Measurements from ENCODE around the gene CST4. TPM values are rescaled to one million over a fixed set of nuclear protein-coding genes. Genes with fewer than 3 reads are reported as not detected.

The CST4 gene
- total RNA-seq, 1 donor from 2014 or later = not detected

DNA sequence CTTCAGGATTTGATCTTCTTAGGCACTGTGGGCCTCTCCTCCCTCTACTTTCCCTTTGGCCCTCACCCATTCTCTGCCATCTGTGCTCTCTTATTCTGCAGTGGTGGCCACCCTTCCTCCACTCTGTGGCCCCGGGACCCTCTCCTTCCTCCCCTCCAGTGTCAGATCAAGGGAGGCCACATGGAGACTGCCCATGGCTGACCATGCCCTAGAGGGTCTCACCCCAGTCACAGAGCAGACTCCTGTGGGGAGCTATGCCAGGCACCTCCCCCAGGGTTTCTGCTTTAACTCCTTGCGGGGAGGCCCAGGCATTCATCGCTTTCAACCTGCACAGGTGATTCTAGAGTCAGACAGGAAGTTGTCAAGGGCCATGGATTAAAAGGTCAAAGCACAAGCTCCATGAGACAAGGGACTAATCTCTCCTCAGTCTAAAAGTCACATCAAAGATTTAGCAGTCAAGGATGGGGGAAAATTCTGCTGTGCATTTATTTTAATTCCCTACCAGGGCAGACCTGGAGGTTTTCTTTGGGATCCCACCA is 35.4 kb downstream of the CST4 start:
- no peak for FAIRE-seq
- no peak overlapping the region for H2AFZ ChIP-seq (ENCODE audit: low read depth, low read length)

DNA sequence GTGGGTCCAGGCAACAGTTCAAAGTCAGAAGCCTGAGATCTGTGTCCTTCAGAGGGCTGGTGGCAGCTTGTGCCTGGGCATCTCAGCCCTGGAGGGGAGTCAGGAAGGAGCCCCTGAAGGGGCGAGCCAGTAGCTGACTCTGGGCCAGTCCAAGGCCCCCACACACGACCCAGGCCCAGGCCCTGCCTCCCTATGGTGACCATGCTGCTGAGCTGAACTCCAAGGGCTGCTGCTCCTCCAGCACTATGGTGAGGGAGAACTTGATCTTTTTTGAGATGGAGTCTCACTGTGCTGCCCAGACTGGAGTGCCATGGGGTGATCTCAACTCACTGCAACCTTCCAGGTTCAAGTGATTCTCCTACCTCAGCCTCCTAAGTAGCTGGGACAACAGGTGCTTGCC is 35.9 kb downstream of the CST4 start:
- no peaks in the 10 kb centered on the region for H3K9me3 Mint-ChIP-seq (ENCODE audit: unreplicated experiment)

More for the DNA sequence above, 35.4 kb downstream of the CST4 start:
- Histone ChIP-seq H3K4me3 (ENCODE audit: insufficient read depth, low read depth, low read length) (no peak overlapping the region), H4K20me1 (ENCODE audit: insufficient read depth, low read length) (no peaks in the 10 kb centered on the region), H3K27me3 (ENCODE audit: insufficient read depth, low read length) (peaks cover 2% of the 10 kb centered on the region), H3K4me1 (ENCODE audit: insufficient read depth, low read length) (no peaks in the 10 kb centered on the region), H3K9ac (ENCODE audit: low read length) (no peak overlapping the region), H3K79me2 (ENCODE audit: insufficient read depth, low read length) (no peaks in the 10 kb centered on the region), H3K27ac (ENCODE audit: low read depth, low read length) (no peak overlapping the region), H3K36me3 (ENCODE audit: insufficient read depth, low read length) (no peaks in the 10 kb centered on the region), H3K9me3 (ENCODE audit: insufficient read depth, low read depth, low read length) (no peaks in the 10 kb centered on the region), H3K4me2 (ENCODE audit: low read length) (no peak overlapping the region)
- H3K9me3 Mint-ChIP-seq (ENCODE audit: unreplicated experiment) = no peaks in the 10 kb centered on the region
- peaks cover 3% of the 10 kb centered on the region for H3K27me3 Mint-ChIP-seq (ENCODE audit: low read depth, unreplicated experiment)
- no peaks in the 10 kb centered on the region for H3K36me3 Mint-ChIP-seq (ENCODE audit: low read depth, unreplicated experiment)
- H3K4me3 Mint-ChIP-seq (ENCODE audit: unreplicated experiment) = no peak overlapping the region
- DNase-seq (ENCODE audit: low read depth) = no peak
- peaks cover 8% of the 10 kb centered on the region for H3K4me1 Mint-ChIP-seq (ENCODE audit: low read depth, unreplicated experiment)
- H3K27ac Mint-ChIP-seq (ENCODE audit: unreplicated experiment) = no peak overlapping the region
- TF ChIP-seq, protein P1, sequence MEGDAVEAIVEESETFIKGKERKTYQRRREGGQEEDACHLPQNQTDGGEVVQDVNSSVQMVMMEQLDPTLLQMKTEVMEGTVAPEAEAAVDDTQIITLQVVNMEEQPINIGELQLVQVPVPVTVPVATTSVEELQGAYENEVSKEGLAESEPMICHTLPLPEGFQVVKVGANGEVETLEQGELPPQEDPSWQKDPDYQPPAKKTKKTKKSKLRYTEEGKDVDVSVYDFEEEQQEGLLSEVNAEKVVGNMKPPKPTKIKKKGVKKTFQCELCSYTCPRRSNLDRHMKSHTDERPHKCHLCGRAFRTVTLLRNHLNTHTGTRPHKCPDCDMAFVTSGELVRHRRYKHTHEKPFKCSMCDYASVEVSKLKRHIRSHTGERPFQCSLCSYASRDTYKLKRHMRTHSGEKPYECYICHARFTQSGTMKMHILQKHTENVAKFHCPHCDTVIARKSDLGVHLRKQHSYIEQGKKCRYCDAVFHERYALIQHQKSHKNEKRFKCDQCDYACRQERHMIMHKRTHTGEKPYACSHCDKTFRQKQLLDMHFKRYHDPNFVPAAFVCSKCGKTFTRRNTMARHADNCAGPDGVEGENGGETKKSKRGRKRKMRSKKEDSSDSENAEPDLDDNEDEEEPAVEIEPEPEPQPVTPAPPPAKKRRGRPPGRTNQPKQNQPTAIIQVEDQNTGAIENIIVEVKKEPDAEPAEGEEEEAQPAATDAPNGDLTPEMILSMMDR (IDR thresholded peaks at IDR 0.05; ENCODE audit: insufficient read depth, low read depth, low read length) = no peak
- no peak for TF ChIP-seq EZH2 (IDR thresholded peaks at IDR 0.05; ENCODE audit: insufficient read depth, low read length)

DNA sequence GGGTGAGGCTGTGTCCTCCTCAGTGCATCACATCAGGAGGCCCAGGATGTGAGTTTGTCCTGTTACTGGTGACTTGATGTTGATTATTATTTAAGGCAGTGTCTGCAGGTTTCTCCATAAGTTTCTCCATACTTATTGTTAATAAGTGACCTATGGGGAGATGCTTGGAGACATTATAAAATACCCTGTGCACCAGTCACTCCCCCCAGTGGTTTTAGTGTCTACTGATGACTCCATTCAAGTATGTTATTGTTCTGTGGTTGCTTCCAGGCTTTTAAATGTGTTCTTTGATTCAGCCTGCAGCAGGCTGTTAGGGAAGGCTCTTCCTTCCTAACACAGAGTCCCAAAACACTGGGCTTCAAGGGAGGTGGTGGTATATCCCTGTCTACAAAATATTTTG is 36.5 kb downstream of the CST4 start:
- H3K4me3 Mint-ChIP-seq (ENCODE audit: unreplicated experiment) = no peak overlapping the region
- H3K4me2 ChIP-seq (ENCODE audit: low read length) = no peak overlapping the region
- H2AFZ ChIP-seq (ENCODE audit: low read depth, low read length) = no peak overlapping the region
- H3K27ac ChIP-seq (ENCODE audit: low read depth, low read length) = no peak overlapping the region
- no peak overlapping the region for H3K4me3 ChIP-seq (ENCODE audit: insufficient read depth, low read depth, low read length)
- H3K4me1 ChIP-seq (ENCODE audit: insufficient read depth, low read length) = no peaks in the 10 kb centered on the region
- peaks cover 3% of the 10 kb centered on the region for H3K27me3 Mint-ChIP-seq (ENCODE audit: low read depth, unreplicated experiment)
- no peaks in the 10 kb centered on the region for H3K9me3 Mint-ChIP-seq (ENCODE audit: unreplicated experiment)
- no peaks in the 10 kb centered on the region for H3K36me3 Mint-ChIP-seq (ENCODE audit: low read depth, unreplicated experiment)
- no peaks in the 10 kb centered on the region for H4K20me1 ChIP-seq (ENCODE audit: insufficient read depth, low read length)
- H3K27ac Mint-ChIP-seq (ENCODE audit: unreplicated experiment) = peak overlapping the region; percentile 10
- H3K79me2 ChIP-seq (ENCODE audit: insufficient read depth, low read length) = no peaks in the 10 kb centered on the region
- no peaks in the 10 kb centered on the region for H3K36me3 ChIP-seq (ENCODE audit: insufficient read depth, low read length)
- H3K9me3 ChIP-seq (ENCODE audit: insufficient read depth, low read depth, low read length) = no peaks in the 10 kb centered on the region
- peaks cover 2% of the 10 kb centered on the region for H3K27me3 ChIP-seq (ENCODE audit: insufficient read depth, low read length)
- FAIRE-seq (no peak), DNase-seq (ENCODE audit: low read depth) (no peak)
- no peak overlapping the region for H3K9ac ChIP-seq (ENCODE audit: low read length)
- H3K4me1 Mint-ChIP-seq (ENCODE audit: low read depth, unreplicated experiment) = peaks cover 6% of the 10 kb centered on the region
- TF ChIP-seq EZH2 (IDR thresholded peaks at IDR 0.05; ENCODE audit: insufficient read depth, low read length) = no peak
- TF ChIP-seq, protein P1 (IDR thresholded peaks at IDR 0.05; ENCODE audit: insufficient read depth, low read depth, low read length) = no peak

More for the DNA sequence above, 35.9 kb downstream of the CST4 start:
- Histone ChIP-seq H3K27ac (ENCODE audit: low read depth, low read length) (no peak overlapping the region), H3K4me3 (ENCODE audit: insufficient read depth, low read depth, low read length) (no peak overlapping the region), H3K9me3 (ENCODE audit: insufficient read depth, low read depth, low read length) (no peaks in the 10 kb centered on the region), H3K4me2 (ENCODE audit: low read length) (no peak overlapping the region), H2AFZ (ENCODE audit: low read depth, low read length) (no peak overlapping the region), H3K27me3 (ENCODE audit: insufficient read depth, low read length) (peaks cover 2% of the 10 kb centered on the region), H3K4me1 (ENCODE audit: insufficient read depth, low read length) (no peaks in the 10 kb centered on the region), H3K79me2 (ENCODE audit: insufficient read depth, low read length) (no peaks in the 10 kb centered on the region), H3K9ac (ENCODE audit: low read length) (no peak overlapping the region), H4K20me1 (ENCODE audit: insufficient read depth, low read length) (no peaks in the 10 kb centered on the region), H3K36me3 (ENCODE audit: insufficient read depth, low read length) (no peaks in the 10 kb centered on the region)
- H3K27ac Mint-ChIP-seq (ENCODE audit: unreplicated experiment) = no peak overlapping the region
- peaks cover 6% of the 10 kb centered on the region for H3K4me1 Mint-ChIP-seq (ENCODE audit: low read depth, unreplicated experiment)
- no peaks in the 10 kb centered on the region for H3K36me3 Mint-ChIP-seq (ENCODE audit: low read depth, unreplicated experiment)
- H3K4me3 Mint-ChIP-seq (ENCODE audit: unreplicated experiment) = no peak overlapping the region
- DNase-seq (ENCODE audit: low read depth) (no peak), FAIRE-seq (no peak)
- no peak for TF ChIP-seq EZH2 (IDR thresholded peaks at IDR 0.05; ENCODE audit: insufficient read depth, low read length)
- TF ChIP-seq, protein P1 (IDR thresholded peaks at IDR 0.05; ENCODE audit: insufficient read depth, low read depth, low read length) = no peak
- peaks cover 3% of the 10 kb centered on the region for H3K27me3 Mint-ChIP-seq (ENCODE audit: low read depth, unreplicated experiment)

All from astrocyte (in vitro differentiated cells and primary cell).